Measurements from ENCODE around the gene NAGA.

DNA sequence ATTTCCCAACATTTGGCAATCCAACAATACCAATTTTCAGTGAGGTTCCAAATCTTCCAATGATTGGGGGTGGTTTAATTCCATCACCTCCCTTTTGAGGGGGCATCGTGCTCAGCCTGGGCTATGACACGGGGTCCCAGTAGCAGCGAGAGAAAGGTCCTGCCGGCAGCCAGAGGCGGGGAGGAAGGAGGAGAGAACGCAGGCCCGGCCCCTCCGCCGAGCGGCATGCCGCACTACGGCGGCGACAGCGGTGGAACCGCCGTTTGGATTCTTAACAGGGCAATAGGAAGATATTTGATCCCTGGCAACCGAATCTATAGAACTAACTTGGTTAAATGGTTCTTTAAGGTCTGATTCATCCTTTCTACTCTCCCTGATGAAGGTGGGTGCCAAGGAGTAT, 38.2 kb upstream of the NAGA start:
- TF ChIP-seq CTCF (IDR thresholded peaks at IDR 0.05) (no peak), POLR2AphosphoS5 (IDR thresholded peaks at IDR 0.05) (no peak), EP300 (IDR thresholded peaks at IDR 0.05) (no peak)
